Measurements from ENCODE around the gene RRM2.

Gene RRM2

DNA sequence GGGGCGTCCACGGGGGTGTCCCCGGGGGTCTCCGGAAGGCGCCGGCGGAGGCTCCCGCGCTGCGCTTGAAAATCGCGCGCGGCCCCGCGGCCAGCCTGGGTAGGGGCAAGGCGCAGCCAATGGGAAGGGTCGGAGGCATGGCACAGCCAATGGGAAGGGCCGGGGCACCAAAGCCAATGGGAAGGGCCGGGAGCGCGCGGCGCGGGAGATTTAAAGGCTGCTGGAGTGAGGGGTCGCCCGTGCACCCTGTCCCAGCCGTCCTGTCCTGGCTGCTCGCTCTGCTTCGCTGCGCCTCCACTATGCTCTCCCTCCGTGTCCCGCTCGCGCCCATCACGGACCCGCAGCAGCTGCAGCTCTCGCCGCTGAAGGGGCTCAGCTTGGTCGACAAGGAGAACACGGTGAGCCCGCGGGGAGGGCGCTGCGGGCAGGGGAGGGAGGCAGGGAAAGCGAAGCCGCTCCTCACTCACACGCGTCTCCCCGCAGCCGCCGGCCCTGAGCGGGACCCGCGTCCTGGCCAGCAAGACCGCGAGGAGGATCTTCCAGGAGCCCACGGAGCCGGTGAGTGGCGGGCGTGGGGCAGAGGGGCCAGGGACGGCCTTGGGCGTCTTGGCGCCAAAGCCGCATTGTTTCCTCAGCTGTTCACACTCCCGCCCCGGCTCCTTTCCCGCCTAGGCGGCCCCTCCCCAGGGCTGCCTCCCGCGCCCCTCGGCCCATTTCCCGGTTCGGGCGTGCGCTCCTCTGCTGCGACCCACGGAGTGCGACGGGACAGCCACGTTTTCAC, at the start of gene RRM2:
Gene RRM2 (plus strand): TSS at position 240 of the 781 bp plus-strand sequence. CDS start 60 bp downstream, at position 300.
- DNase-seq: peak; percentile 60 to 81 (median 74)

- DNase-seq: no peak
Observed at GRCh38 chr2:10073706-10074105, 48.8 kb upstream of the RRM2 start.

- DNase-seq: no peak
Observed at GRCh38 chr2:10075101-10075500, 47.4 kb upstream of the RRM2 start.

DNA sequence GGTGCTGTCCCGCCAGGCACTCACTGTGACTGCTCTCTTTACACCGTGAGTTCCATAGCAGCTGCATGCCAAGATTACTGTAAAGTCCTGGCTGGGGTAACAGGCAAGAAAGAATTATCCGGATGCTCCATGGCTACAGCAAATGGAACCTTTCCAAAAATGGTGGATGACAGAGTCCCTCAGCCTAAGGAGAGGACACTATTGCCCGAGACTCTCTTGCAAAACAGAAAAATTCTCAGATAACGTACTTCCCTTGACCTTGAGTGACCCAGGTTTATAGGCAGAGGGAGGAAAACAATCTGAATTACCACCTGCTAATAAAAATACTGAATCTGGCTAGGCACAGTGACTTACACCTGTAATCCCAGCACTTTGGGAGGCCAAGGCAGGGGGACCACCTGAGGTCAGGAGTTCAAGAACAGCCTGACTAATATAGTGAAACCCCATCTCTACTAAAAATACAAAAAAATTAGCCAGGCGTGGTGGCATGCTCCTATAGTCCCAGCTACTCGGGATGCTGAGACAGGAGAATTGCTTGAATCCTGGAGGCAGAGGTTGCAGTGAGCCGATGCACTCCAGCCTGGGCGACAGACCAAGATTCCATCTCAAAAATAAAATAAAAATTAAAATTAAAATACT, 46.8 kb upstream of the RRM2 start:
- no peak for DNase-seq

DNA sequence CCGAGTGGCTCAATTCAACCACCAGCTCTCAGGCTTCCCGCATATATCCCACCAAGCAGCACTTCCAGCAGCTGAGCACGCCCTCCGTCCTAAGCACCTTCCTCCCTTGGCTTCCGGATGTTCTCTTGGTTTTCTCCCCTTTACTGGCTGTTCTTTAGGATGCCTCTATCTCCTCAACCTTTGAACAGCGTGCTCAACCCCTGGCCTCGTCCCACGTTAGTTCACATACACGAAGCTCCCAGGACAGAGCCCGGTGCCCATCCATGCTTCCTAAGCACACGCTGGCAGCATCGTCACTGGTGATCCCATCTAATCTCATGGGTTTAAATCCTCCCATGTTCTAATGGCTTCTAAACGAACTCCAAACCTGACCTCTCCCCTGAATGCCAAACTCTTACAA, 46.0 kb upstream of the RRM2 start:
- DNase-seq: no peak

DNA sequence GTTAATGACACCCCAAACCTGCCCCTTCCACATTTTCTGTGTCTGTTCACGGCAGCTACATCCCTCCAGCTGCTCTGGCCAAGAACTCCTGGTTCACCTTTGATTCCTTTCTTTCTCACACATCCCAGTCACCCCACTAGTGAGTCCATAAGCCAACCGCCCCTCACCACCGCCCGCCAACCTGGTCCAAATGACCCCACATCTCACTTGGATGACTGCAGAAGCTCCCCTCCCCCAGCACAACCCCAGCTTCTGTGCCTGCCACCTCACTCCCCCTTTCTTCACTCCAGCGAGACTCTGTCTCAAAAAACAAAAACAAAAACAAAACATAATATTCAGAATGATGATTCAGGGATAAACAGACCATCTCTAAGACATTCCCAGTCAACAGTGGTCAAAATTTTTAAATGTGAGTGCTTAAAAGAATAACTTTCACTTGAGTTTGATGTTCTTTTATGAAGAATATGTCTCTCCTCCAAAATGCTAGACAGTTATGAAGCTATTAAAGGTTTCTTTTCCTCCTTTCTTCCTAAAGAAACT, 45.5 kb upstream of the RRM2 start:
- no peak for DNase-seq

DNA sequence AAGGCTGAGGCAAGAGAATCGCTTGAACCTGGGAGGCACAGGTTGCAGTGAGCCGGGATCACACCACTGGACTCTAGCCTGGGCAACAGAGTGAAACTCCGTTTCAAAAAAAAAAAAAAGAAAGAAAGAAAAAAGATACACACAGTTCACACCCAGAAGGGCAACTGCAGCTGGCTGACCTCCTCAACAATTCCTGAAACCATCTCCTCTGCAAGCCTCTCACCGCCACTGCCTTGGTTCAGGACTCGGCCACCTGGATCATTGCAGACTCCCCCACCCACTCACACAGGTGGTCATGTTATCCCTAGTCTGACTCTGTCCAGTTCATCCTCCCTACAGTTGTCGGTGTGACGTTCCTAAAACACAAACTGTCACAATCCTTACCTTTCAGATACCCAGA, 44.5 kb upstream of the RRM2 start:
- DNase-seq: no peak

DNA sequence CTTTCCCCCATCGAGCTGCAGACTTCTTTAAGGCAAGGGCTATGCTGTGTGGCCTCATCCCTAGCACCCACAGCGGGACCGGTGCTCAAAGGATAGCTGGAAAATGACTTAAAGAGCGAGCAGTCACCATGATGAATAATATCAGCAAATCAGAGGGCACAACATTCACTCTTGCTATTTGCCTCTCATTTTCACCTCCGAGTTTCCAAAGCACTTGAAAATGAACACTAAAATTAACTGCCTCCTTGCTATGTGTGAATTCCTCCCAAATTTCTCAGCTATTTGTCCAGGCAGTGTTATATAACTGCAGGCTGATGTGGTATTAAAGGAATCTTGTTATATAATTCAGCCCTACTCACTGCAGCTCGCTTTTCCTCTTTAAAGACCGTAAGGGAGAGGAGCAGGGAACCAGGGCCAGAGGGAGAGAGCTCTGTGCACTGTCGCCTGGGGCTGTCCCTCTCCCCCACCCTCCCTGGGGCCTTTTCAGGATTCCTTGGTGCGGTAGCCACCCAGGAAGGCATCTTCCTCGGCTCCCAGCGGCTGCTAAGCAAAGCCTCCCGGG, 43.8 kb upstream of the RRM2 start:
- no peak for DNase-seq

- DNase-seq: no peak
Observed at GRCh38 chr2:10079266-10079869, 43.2 kb upstream of the RRM2 start.

GRCh38 chr2:10079870-10080535, 42.5 kb upstream of the RRM2 start, which contains the start of gene CYS1:
TSS of gene CYS1 (minus strand) at chr2:10080411. CDS start at chr2:10080223, 188 bp downstream.
- no peak for DNase-seq

- no peak for DNase-seq
Observed at GRCh38 chr2:10080536-10081304, 41.8 kb upstream of the RRM2 start.

DNA sequence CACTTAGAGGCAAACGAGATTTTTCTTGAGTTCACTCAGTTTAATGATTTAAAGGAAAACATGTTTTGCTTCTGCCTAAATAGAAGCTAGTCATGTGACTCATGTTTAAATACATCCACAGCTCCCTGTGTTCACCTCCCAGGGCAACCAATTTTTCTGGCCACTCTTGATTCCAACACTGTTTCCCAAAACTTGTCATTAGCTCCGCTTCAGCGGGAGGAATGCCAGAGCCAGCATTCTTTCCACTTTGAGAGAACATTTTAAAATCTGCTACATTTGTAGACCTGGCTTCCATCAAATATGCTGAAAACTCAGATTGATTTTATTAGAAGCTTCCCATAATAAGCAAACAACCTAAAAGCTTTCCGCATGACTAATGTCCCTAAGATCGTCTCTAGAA, 39.5 kb upstream of the RRM2 start:
- no peak for DNase-seq

- DNase-seq: no peak
Observed at GRCh38 chr2:10083692-10084211, 38.8 kb upstream of the RRM2 start.

DNA sequence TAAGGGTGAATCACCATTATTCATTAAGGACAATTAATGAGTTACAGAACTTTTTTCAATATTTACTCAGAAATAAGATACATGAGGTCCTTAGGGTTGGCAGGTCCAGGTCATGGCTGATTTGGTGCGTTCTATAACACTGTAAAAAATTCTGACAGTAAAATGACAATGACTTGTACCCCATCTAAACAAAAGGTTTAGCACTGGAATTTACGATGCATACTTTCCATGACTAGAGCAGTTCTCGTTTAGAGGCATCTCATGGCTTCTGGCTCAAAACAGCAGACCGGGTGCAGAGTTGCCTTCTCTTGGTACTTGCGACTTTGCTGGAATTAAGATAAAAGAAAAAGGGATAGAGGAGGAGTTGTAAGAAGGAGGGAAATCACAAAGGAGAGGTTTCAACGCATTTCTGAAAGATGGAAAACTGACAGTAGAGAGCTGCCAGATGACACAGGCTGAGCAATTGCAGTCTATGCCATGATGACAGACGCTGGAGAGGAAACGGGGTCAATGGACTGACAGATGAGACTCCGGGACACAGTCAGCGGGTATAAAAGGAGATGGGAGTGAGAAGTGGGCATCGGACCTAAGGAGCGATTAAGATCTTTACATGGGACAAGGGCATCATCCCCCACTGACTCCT, 38.2 kb upstream of the RRM2 start:
- DNase-seq: no peak

GRCh38 chr2:10085043-10085667, 37.4 kb upstream of the RRM2 start:
- DNase-seq: no peak

DNA sequence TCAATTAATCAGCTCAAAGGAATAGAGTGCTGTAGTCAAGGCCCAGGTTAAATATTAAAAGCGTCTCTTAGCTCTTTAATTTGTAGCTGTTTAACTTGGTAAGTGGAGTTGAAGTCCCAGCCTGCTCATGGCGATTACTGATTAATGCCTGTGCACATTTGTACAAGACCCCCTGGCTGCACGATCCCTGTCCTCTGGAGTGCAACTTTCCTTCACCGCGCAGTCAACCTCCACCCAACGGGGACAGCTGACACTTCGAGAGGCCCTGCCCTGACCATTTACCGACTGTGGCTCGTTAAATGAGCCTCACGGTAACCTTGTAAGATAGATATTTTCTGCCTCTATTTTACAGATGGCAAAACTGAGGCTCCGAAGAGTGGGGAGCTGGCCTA, 36.9 kb upstream of the RRM2 start:
- DNase-seq: no peak

DNA sequence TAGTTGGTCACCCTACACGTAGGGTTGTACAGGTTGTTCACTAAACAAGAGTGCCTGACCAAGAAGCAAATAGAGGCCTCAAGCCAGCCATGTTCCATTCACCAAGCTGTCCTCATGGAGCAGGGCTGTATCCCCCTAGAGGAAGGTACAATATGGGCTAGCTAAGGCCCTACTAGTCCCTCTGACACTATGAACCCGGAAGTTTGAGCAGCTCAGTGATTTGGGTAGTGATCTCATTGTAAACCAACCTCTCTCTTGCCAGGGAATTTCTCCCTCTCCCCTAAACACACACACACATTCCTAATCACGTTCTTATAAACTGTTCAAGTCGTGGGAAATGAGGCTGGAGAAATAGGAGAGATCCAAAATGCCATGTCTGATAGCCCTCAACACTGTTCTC, 35.6 kb upstream of the RRM2 start:
- DNase-seq: no peak

GRCh38 chr2:10087360-10087759, 35.2 kb upstream of the RRM2 start:
- no peak for DNase-seq

GRCh38 chr2:10089565-10090190, 32.9 kb upstream of the RRM2 start:
- no peak for DNase-seq

DNA sequence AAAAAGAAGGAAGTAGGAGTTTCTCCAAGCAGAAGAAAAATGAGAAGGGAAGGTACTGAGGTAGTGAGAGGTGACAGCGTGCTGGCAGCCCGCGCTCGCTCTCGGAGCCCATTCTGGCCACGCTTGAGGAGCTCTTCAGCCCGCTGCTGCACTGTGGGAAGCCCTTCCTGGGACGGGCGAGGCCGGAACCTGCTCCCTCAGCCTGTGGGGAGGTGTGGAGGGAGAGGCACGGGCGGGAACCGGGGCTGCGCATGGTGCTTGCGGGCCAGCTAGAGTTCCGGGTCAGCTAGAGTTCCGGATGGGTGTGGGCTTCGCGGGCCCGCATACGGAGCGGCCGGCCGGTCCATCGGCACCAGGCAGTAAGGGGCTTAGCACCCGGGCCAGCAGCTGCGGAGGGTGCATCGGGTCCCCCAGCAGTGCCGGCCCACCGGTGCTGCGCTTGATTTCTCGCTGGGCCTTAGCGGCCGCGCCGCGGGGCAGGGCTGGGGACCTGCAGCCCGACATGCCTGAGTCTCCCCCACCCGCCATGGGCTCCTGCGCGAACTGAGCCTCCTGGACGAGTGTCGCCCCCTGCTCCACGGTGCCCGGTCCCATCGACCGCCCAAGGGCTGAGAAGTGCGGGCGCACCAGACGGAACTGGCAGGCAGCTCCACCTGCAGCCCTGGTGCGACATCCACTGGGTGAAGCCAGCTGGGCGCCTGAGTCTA, 31.2 kb upstream of the RRM2 start:
- DNase-seq: no peak

Data from activated naive CD4-positive, alpha-beta T cell (primary cell).